Liver (tissue), 9 donors: ENCODE data around the gene CCDC85A. TPM values are rescaled to one million over a fixed set of nuclear protein-coding genes. Genes with fewer than 3 reads are reported as not detected.

ENCODE experiments used
- DNase-seq: peaks from one replicate; pipeline ENCODE4 v3.0.0-alpha.2; 2017; ENCODE audit warnings: low spot score
- H3K27ac ChIP-seq, 2 donors: one replicate each; pipeline ENCODE4 v1.7.0; 2013; ENCODE audit warnings: inconsistent platforms in 2 of 2, low read length in 2 of 2, control low read depth in 1 of 2, low read depth in 1 of 2, mild to moderate bottlenecking in 1 of 2
- H3K27me3 ChIP-seq, 4 donors: one replicate each; pipeline versions ENCODE4 v1.6.1 to v1.7.0; 2013; ENCODE audit warnings: low read length in 3 of 4, inconsistent platforms in 1 of 4, mild to moderate bottlenecking in 1 of 4, moderate library complexity in 1 of 4; ENCODE audit not compliant: control insufficient read depth in 4 of 4, insufficient read depth in 4 of 4
- H3K36me3 ChIP-seq, 4 donors: one replicate each; pipeline versions ENCODE4 v1.6.1 to v1.7.0; 2013; ENCODE audit warnings: low read length in 3 of 4, mild to moderate bottlenecking in 3 of 4, low read depth in 1 of 4, moderate library complexity in 1 of 4; ENCODE audit not compliant: control insufficient read depth in 4 of 4, insufficient read depth in 3 of 4
- H3K4me1 ChIP-seq, 4 donors: one replicate each; pipeline versions ENCODE4 v1.6.1 to v1.7.0; 2013; ENCODE audit warnings: low read length in 3 of 4, mild to moderate bottlenecking in 3 of 4, moderate library complexity in 1 of 4; ENCODE audit not compliant: control insufficient read depth in 4 of 4, insufficient read depth in 4 of 4
- H3K4me3 ChIP-seq, 3 donors: one replicate each; pipeline versions ENCODE4 v1.6.1 to v1.7.0; 2013; ENCODE audit warnings: low read length in 3 of 3, control low read depth in 1 of 3, low read depth in 1 of 3, mild to moderate bottlenecking in 1 of 3
- H3K9ac ChIP-seq, 2 donors: one replicate each; pipeline ENCODE4 v1.7.0; 2013; ENCODE audit warnings: low read length in 2 of 2, mild to moderate bottlenecking in 2 of 2, moderate library complexity in 2 of 2, control low read depth in 1 of 2, low read depth in 1 of 2
- H3K9me3 ChIP-seq, 4 donors: one replicate each; pipeline versions ENCODE4 v1.6.1 to v1.7.0; 2013; ENCODE audit warnings: low read length in 3 of 4; ENCODE audit not compliant: control insufficient read depth in 4 of 4
- EGR1 ChIP-seq, 2 donors: IDR thresholded peaks; 2 replicates each; pipeline ENCODE4 v1.6.1; 2016 to 2018; ENCODE audit warnings: antibody characterized with exemption in 2 of 2, low read depth in 2 of 2
- FOXA1 ChIP-seq: IDR thresholded peaks from 2 replicates; pipeline ENCODE4 v1.6.1; 2016; ENCODE audit warnings: antibody characterized with exemption
- HNF4G ChIP-seq: IDR thresholded peaks from 2 replicates; pipeline ENCODE4 v1.6.1; 2016; ENCODE audit warnings: antibody characterized with exemption
- SP1 ChIP-seq: IDR thresholded peaks from 2 replicates; pipeline ENCODE4 v1.6.1; 2018; ENCODE audit warnings: antibody characterized with exemption, mild to moderate bottlenecking
- TAF1 ChIP-seq: conservative IDR thresholded peaks from 2 replicates; pipeline ENCODE4 v1.6.1; 2016; ENCODE audit warnings: antibody characterized with exemption, mild to moderate bottlenecking
- WGBS: extraction: QIAGEN DNeasy Blood & Tissue Kit; methylation state at CpG from one replicate; pipeline ENCODE4 v1.1.7; 2013; 5-methylcytosine and 5-hydroxymethylcytosine counted together
- polyA plus RNA-seq, 2 donors: library from polyadenylated mRNA; stranded (reverse) in 1 of 2; unstranded in 1 of 2; fragments of 200-250 nt in 1 of 2; fragments of >200 nt in 1 of 2; fragmentation: Nextera tagmentation in 1 of 2; extraction: Ambion mirVana in 1 of 2; gene quantifications; one replicate each; pipeline versions ENCODE4 v1.2.1 to v1.2.3, GENCODE V29; 2013 to 2015
- total RNA-seq, 2 donors: library from RNA; depleted of rRNA; stranded (reverse); fragments of >200 nt; gene quantifications; one replicate each; pipeline ENCODE4 v1.2.3, GENCODE V29; 2014
- TF ChIP-seq, protein P1 (sequence below): fragments of 150-350 bp; IDR thresholded peaks from 2 replicates; pipeline ENCODE4 v1.5.1; 2017; ENCODE audit warnings: improper control_type of control experiment, low read depth, low read length; ENCODE audit not compliant: missing input control
- TF ChIP-seq, protein P2 (sequence below): IDR thresholded peaks from 2 replicates; pipeline ENCODE4 v1.6.1; 2016; ENCODE audit warnings: antibody characterized with exemption, mild to moderate bottlenecking
- TF ChIP-seq, protein P3 (sequence below): IDR thresholded peaks from 2 replicates; pipeline ENCODE4 v1.6.1; 2016; ENCODE audit warnings: antibody characterized with exemption
- donor health status: healthy.
- donor health status: healthy.
- donor health status: healthy.
- donor health status: healthy.
- donor health status: healthy.

The CCDC85A gene
- total and polyA plus RNA-seq, 4 donors, result 0.05 to 0.17 (median 0.10) TPM

GRCh38 chr2:56170504-56170903, 13.3 kb upstream of the CCDC85A start:
- H3K27ac ChIP-seq, result no peak overlapping the region
- no peaks in the 10 kb centered on the region for H3K36me3 ChIP-seq
- TF ChIP-seq TAF1, result no peak
- TF ChIP-seq, protein P1, sequence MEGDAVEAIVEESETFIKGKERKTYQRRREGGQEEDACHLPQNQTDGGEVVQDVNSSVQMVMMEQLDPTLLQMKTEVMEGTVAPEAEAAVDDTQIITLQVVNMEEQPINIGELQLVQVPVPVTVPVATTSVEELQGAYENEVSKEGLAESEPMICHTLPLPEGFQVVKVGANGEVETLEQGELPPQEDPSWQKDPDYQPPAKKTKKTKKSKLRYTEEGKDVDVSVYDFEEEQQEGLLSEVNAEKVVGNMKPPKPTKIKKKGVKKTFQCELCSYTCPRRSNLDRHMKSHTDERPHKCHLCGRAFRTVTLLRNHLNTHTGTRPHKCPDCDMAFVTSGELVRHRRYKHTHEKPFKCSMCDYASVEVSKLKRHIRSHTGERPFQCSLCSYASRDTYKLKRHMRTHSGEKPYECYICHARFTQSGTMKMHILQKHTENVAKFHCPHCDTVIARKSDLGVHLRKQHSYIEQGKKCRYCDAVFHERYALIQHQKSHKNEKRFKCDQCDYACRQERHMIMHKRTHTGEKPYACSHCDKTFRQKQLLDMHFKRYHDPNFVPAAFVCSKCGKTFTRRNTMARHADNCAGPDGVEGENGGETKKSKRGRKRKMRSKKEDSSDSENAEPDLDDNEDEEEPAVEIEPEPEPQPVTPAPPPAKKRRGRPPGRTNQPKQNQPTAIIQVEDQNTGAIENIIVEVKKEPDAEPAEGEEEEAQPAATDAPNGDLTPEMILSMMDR, result no peak
- no peaks in the 10 kb centered on the region for H3K4me1 ChIP-seq
- DNase-seq, result no peak
- H3K9me3 ChIP-seq, result no peaks in the 10 kb centered on the region
- peaks cover 0 to 2% (median 0%) of the 10 kb centered on the region in 4 donors for H3K27me3 ChIP-seq
- H3K9ac ChIP-seq, result no peak overlapping the region
- WGBS, result 59% methylated on average over 5 of the region's 5 CpGs
- H3K4me3 ChIP-seq, result no peak overlapping the region

GRCh38 chr2:56170988-56171387, 12.8 kb upstream of the CCDC85A start:
- no peaks in the 10 kb centered on the region for H3K9me3 ChIP-seq
- DNase-seq, result no peak
- H3K9ac ChIP-seq, result no peak overlapping the region
- H3K4me3 ChIP-seq, result no peak overlapping the region
- no peaks in the 10 kb centered on the region for H3K4me1 ChIP-seq
- no peaks in the 10 kb centered on the region for H3K36me3 ChIP-seq
- peaks cover 0 to 2% (median 0%) of the 10 kb centered on the region in 4 donors for H3K27me3 ChIP-seq
- no peak overlapping the region for H3K27ac ChIP-seq
- no peak for TF ChIP-seq FOXA1
- TF ChIP-seq HNF4G, result no peak
- TF ChIP-seq, protein P2, sequence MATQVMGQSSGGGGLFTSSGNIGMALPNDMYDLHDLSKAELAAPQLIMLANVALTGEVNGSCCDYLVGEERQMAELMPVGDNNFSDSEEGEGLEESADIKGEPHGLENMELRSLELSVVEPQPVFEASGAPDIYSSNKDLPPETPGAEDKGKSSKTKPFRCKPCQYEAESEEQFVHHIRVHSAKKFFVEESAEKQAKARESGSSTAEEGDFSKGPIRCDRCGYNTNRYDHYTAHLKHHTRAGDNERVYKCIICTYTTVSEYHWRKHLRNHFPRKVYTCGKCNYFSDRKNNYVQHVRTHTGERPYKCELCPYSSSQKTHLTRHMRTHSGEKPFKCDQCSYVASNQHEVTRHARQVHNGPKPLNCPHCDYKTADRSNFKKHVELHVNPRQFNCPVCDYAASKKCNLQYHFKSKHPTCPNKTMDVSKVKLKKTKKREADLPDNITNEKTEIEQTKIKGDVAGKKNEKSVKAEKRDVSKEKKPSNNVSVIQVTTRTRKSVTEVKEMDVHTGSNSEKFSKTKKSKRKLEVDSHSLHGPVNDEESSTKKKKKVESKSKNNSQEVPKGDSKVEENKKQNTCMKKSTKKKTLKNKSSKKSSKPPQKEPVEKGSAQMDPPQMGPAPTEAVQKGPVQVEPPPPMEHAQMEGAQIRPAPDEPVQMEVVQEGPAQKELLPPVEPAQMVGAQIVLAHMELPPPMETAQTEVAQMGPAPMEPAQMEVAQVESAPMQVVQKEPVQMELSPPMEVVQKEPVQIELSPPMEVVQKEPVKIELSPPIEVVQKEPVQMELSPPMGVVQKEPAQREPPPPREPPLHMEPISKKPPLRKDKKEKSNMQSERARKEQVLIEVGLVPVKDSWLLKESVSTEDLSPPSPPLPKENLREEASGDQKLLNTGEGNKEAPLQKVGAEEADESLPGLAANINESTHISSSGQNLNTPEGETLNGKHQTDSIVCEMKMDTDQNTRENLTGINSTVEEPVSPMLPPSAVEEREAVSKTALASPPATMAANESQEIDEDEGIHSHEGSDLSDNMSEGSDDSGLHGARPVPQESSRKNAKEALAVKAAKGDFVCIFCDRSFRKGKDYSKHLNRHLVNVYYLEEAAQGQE, result no peak
- no peak for TF ChIP-seq SP1
- TF ChIP-seq, protein P1, result no peak
- TF ChIP-seq EGR1 (IDR thresholded peaks at IDR 0.05; ENCODE audit: low read depth in 2 of 2), result no peak
- TF ChIP-seq, protein P3, sequence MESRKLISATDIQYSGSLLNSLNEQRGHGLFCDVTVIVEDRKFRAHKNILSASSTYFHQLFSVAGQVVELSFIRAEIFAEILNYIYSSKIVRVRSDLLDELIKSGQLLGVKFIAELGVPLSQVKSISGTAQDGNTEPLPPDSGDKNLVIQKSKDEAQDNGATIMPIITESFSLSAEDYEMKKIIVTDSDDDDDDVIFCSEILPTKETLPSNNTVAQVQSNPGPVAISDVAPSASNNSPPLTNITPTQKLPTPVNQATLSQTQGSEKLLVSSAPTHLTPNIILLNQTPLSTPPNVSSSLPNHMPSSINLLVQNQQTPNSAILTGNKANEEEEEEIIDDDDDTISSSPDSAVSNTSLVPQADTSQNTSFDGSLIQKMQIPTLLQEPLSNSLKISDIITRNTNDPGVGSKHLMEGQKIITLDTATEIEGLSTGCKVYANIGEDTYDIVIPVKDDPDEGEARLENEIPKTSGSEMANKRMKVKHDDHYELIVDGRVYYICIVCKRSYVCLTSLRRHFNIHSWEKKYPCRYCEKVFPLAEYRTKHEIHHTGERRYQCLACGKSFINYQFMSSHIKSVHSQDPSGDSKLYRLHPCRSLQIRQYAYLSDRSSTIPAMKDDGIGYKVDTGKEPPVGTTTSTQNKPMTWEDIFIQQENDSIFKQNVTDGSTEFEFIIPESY, result no peak
- 62% methylated on average over 2 of the region's 2 CpGs for WGBS
